Thymus (tissue), 11 donors: ENCODE measurements around the gene ABAT. TPM values are rescaled to one million over a fixed set of nuclear protein-coding genes. Genes with fewer than 3 reads are reported as not detected.

ENCODE experiments used
- DNase-seq, 9 donors: peaks; one replicate each; pipeline ENCODE4 v3.0.0-alpha.2; 2013; ENCODE audit warnings: low spot score in 9 of 9, low read depth in 6 of 9, missing footprints in 1 of 9
- H3K27ac ChIP-seq, 2 donors: one replicate each; pipeline ENCODE4 v1.5.1; 2013; ENCODE audit warnings: control low read depth in 1 of 2, low read depth in 1 of 2, low read length in 1 of 2, mild to moderate bottlenecking in 1 of 2, moderate library complexity in 1 of 2
- H3K27me3 ChIP-seq, 2 donors: one replicate each; pipeline ENCODE4 v1.5.1; 2013; ENCODE audit warnings: low read length in 1 of 2; ENCODE audit not compliant: control insufficient read depth in 2 of 2, insufficient read depth in 1 of 2
- H3K36me3 ChIP-seq, 2 donors: one replicate each; pipeline ENCODE4 v1.5.1; 2013; ENCODE audit warnings: low read length in 1 of 2, mild to moderate bottlenecking in 1 of 2, moderate library complexity in 1 of 2; ENCODE audit not compliant: control insufficient read depth in 2 of 2, insufficient read depth in 2 of 2
- H3K4me1 ChIP-seq, 2 donors: one replicate each; pipeline ENCODE4 v1.5.1; 2013; ENCODE audit warnings: low read length in 2 of 2; ENCODE audit not compliant: control insufficient read depth in 2 of 2, insufficient read depth in 2 of 2
- H3K4me3 ChIP-seq, 2 donors: one replicate each; pipeline ENCODE4 v1.5.1; 2013; ENCODE audit warnings: low read length in 2 of 2, control low read depth in 1 of 2, mild to moderate bottlenecking in 1 of 2
- H3K9me3 ChIP-seq, 2 donors: one replicate each; pipeline ENCODE4 v1.5.1; 2013; ENCODE audit warnings: low read length in 1 of 2, mild to moderate bottlenecking in 1 of 2; ENCODE audit not compliant: control insufficient read depth in 2 of 2, insufficient read depth in 1 of 2
- WGBS: extraction: QIAGEN DNeasy Blood & Tissue Kit; methylation state at CpG from one replicate; pipeline ENCODE4 v1.1.7; 2013; 5-methylcytosine and 5-hydroxymethylcytosine counted together
- polyA plus RNA-seq: library from polyadenylated mRNA; stranded (reverse); fragments of 200-250 nt; gene quantifications from one replicate; pipeline ENCODE4 v1.2.3, GENCODE V29; 2013
- total RNA-seq: library from RNA; stranded (reverse); fragments of 120-200 nt; gene quantifications from one replicate; pipeline ENCODE4 v1.2.4, GENCODE V29; 2013
- donor health status: healthy.

Gene ABAT
- total and polyA plus RNA-seq, 2 donors = 3.4 to 8.6 TPM

- 83% methylated on average over 13 of the region's 13 CpGs for WGBS
- Histone ChIP-seq H3K27ac (no peak overlapping the region), H3K36me3 (no peaks in the 10 kb centered on the region), H3K27me3 (no peaks in the 10 kb centered on the region), H3K4me1 (peaks cover 11 to 15% of the 10 kb centered on the region in 2 donors), H3K4me3 (peak overlapping the region; percentile 62 to 77), H3K9me3 (no peaks in the 10 kb centered on the region)
- peak in 1 of 9 donors; percentile 21 for DNase-seq
Measured at GRCh38 chr16:8675183-8676159, 1.1 kb downstream of the ABAT start.

GRCh38 chr16:8676160-8676547, 1.7 kb downstream of the ABAT start:
- H3K4me3 ChIP-seq = no peak overlapping the region
- no peak overlapping the region for H3K27ac ChIP-seq
- no peaks in the 10 kb centered on the region for H3K27me3 ChIP-seq
- DNase-seq = no peak
- peaks cover 11 to 15% of the 10 kb centered on the region in 2 donors for H3K4me1 ChIP-seq
- H3K36me3 ChIP-seq = no peaks in the 10 kb centered on the region
- H3K9me3 ChIP-seq = no peaks in the 10 kb centered on the region
- 82% methylated on average over 5 of the region's 5 CpGs for WGBS

- Histone ChIP-seq H3K9me3 (no peaks in the 10 kb centered on the region), H3K36me3 (no peaks in the 10 kb centered on the region), H3K4me1 (peaks cover 11 to 15% of the 10 kb centered on the region in 2 donors), H3K4me3 (no peak overlapping the region), H3K27ac (no peak overlapping the region), H3K27me3 (no peaks in the 10 kb centered on the region)
- DNase-seq = no peak
- WGBS = 95% methylated on average over 7 of the region's 7 CpGs
Measured at GRCh38 chr16:8676737-8677375, 2.4 kb downstream of the ABAT start.

GRCh38 chr16:8677481-8677880, 3.1 kb downstream of the ABAT start:
- WGBS = 96% methylated on average over 5 of the region's 5 CpGs
- peaks cover 11 to 15% of the 10 kb centered on the region in 2 donors for H3K4me1 ChIP-seq
- DNase-seq = no peak
- H3K36me3 ChIP-seq = no peaks in the 10 kb centered on the region
- no peaks in the 10 kb centered on the region for H3K9me3 ChIP-seq
- H3K27me3 ChIP-seq = no peaks in the 10 kb centered on the region
- H3K27ac ChIP-seq = no peak overlapping the region
- no peak overlapping the region for H3K4me3 ChIP-seq

GRCh38 chr16:8678068-8678927, 3.9 kb downstream of the ABAT start:
- Histone ChIP-seq H3K4me3 (no peak overlapping the region), H3K27ac (no peak overlapping the region), H3K27me3 (no peaks in the 10 kb centered on the region), H3K36me3 (no peaks in the 10 kb centered on the region), H3K9me3 (no peaks in the 10 kb centered on the region), H3K4me1 (peaks cover 11 to 15% of the 10 kb centered on the region in 2 donors)
- WGBS = 98% methylated on average over 7 of the region's 7 CpGs
- DNase-seq = no peak

GRCh38 chr16:8679151-8679550, 4.7 kb downstream of the ABAT start:
- H3K4me1 ChIP-seq = peaks cover 8 to 12% of the 10 kb centered on the region in 2 donors
- no peaks in the 10 kb centered on the region for H3K27me3 ChIP-seq
- DNase-seq = no peak
- H3K4me3 ChIP-seq = no peak overlapping the region
- no peak overlapping the region for H3K27ac ChIP-seq
- H3K36me3 ChIP-seq = no peaks in the 10 kb centered on the region
- H3K9me3 ChIP-seq = no peaks in the 10 kb centered on the region
- WGBS = 97% methylated on average over 2 of the region's 2 CpGs

- H3K27ac ChIP-seq = no peak overlapping the region
- no peaks in the 10 kb centered on the region for H3K9me3 ChIP-seq
- 86% methylated on average over 9 of the region's 9 CpGs for WGBS
- DNase-seq = no peak
- H3K36me3 ChIP-seq = no peaks in the 10 kb centered on the region
- H3K4me1 ChIP-seq = no peaks in the 10 kb centered on the region
- no peak overlapping the region for H3K4me3 ChIP-seq
- no peaks in the 10 kb centered on the region for H3K27me3 ChIP-seq
Measured at GRCh38 chr16:8682551-8683259, 8.3 kb downstream of the ABAT start.

GRCh38 chr16:8683640-8684039, 9.2 kb downstream of the ABAT start:
- no peak for DNase-seq
- 73% methylated on average over 4 of the region's 4 CpGs for WGBS
- H3K36me3 ChIP-seq = no peaks in the 10 kb centered on the region

More at GRCh38 chr16:8683640-8684039, 9.2 kb downstream of the ABAT start:
- H3K4me3 ChIP-seq = no peak overlapping the region
- no peaks in the 10 kb centered on the region for H3K4me1 ChIP-seq
- no peak overlapping the region for H3K27ac ChIP-seq
- H3K27me3 ChIP-seq = no peaks in the 10 kb centered on the region
- H3K9me3 ChIP-seq = peaks cover 0 to 2% of the 10 kb centered on the region in 2 donors
